Measurements from ENCODE around the gene ENKUR.

ENKUR gene

DNA sequence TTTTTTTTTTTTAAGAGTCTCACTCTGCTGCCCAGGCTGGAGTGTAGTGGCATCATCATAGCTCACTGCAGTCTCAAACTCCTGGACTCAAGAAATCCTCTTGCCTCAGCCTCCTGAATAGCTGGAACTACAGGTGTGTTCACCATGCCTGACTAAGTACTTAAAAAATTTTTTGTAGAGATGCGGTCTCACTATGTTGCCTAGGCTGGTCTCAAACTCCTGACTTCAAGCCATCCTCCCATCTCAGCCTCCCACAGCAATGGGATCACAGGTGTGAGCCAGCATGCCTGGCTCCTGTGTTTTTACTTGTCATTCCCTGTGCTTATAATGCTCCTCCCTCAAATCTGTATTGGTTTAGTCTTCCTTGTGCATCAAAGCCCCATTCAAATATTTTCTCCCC lies 47.2 kb upstream of the ENKUR start:
- Histone ChIP-seq H4K20me1 (ENCODE audit: insufficient read depth, low read length) (no peaks in the 10 kb centered on the region), H3K9ac (ENCODE audit: low read depth, low read length) (no peak overlapping the region), H2AFZ (ENCODE audit: low read depth, low read length) (no peak overlapping the region), H3K79me2 (ENCODE audit: insufficient read depth, low read length) (no peaks in the 10 kb centered on the region), H3K27ac (ENCODE audit: low read length) (no peak overlapping the region), H3K27me3 (ENCODE audit: insufficient read depth, low read length, poor library complexity) (no peaks in the 10 kb centered on the region), H3K4me2 (ENCODE audit: insufficient read depth, low read length) (no peak overlapping the region), H3K36me3 (ENCODE audit: insufficient read depth, low read length) (no peaks in the 10 kb centered on the region), H3K4me3 (ENCODE audit: low read depth in 1 of 2, low read length in 2 of 2) (no peak overlapping the region), H3K4me1 (ENCODE audit: insufficient read depth, low read length) (no peaks in the 10 kb centered on the region), H3K9me3 (ENCODE audit: insufficient read depth, low read length, severe bottlenecking) (no peaks in the 10 kb centered on the region)
- DNase-seq (no peak), ATAC-seq (ENCODE audit: insufficient read depth, low read depth) (no peak)
- TF ChIP-seq, protein P1, sequence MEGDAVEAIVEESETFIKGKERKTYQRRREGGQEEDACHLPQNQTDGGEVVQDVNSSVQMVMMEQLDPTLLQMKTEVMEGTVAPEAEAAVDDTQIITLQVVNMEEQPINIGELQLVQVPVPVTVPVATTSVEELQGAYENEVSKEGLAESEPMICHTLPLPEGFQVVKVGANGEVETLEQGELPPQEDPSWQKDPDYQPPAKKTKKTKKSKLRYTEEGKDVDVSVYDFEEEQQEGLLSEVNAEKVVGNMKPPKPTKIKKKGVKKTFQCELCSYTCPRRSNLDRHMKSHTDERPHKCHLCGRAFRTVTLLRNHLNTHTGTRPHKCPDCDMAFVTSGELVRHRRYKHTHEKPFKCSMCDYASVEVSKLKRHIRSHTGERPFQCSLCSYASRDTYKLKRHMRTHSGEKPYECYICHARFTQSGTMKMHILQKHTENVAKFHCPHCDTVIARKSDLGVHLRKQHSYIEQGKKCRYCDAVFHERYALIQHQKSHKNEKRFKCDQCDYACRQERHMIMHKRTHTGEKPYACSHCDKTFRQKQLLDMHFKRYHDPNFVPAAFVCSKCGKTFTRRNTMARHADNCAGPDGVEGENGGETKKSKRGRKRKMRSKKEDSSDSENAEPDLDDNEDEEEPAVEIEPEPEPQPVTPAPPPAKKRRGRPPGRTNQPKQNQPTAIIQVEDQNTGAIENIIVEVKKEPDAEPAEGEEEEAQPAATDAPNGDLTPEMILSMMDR (IDR thresholded peaks at IDR 0.05; ENCODE audit: borderline replicate concordance, extremely low read depth, low read length, poor library complexity, severe bottlenecking) = no peak

DNA sequence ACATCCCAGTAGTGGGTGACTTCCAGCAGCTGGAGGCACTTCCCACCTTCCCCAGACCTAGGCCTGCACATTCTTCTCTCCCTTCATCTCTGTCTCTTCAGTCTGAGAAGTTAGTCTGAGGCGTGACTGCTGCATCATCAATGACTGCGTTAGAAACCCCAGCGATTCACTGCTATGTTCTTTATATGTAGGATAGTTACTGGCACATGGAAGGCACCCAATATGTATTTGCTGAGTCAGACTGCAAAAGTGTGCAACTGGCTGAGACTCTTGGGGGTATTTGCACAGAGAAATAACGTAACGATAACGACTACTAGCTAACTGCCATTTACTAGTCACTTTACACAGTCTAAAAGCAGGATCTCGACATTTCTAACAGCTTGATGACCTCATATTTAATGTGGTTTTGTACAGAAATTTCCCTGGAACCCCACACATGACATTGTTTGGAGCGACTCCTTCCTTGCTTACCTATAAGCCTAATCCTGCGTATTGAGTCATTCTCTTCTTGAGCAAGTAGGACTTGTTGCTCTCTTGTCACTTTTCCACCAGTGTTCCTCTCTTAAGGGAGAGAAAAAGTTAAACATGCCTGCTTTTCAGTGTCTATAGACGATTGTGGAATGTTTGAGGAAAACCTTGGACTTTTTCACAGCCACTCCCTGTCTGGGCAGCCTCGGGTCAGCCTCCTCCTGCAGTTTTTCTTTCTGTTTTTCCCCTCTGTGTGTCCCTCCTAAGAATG lies 45.9 kb upstream of the ENKUR start:
- no peak overlapping the region for H2AFZ ChIP-seq (ENCODE audit: low read depth, low read length)
- no peak for ATAC-seq (ENCODE audit: insufficient read depth, low read depth)
- H4K20me1 ChIP-seq (ENCODE audit: insufficient read depth, low read length) = no peaks in the 10 kb centered on the region
- H3K9me3 ChIP-seq (ENCODE audit: insufficient read depth, low read length, severe bottlenecking) = no peaks in the 10 kb centered on the region
- TF ChIP-seq, protein P1 (IDR thresholded peaks at IDR 0.05; ENCODE audit: borderline replicate concordance, extremely low read depth, low read length, poor library complexity, severe bottlenecking) = no peak
- no peak for TF ChIP-seq EZH2 (IDR thresholded peaks at IDR 0.05; ENCODE audit: borderline replicate concordance, low read depth, low read length, severe bottlenecking)
- no peak overlapping the region for H3K9ac ChIP-seq (ENCODE audit: low read depth, low read length)
- no peak overlapping the region for H3K4me3 ChIP-seq (ENCODE audit: low read depth in 1 of 2, low read length in 2 of 2)
- no peak overlapping the region for H3K4me2 ChIP-seq (ENCODE audit: insufficient read depth, low read length)
- no peaks in the 10 kb centered on the region for H3K27me3 ChIP-seq (ENCODE audit: insufficient read depth, low read length, poor library complexity)
- H3K79me2 ChIP-seq (ENCODE audit: insufficient read depth, low read length) = no peaks in the 10 kb centered on the region
- no peak overlapping the region for H3K27ac ChIP-seq (ENCODE audit: low read length)
- H3K4me1 ChIP-seq (ENCODE audit: insufficient read depth, low read length) = no peaks in the 10 kb centered on the region
- DNase-seq = no peak
- no peaks in the 10 kb centered on the region for H3K36me3 ChIP-seq (ENCODE audit: insufficient read depth, low read length)

DNA sequence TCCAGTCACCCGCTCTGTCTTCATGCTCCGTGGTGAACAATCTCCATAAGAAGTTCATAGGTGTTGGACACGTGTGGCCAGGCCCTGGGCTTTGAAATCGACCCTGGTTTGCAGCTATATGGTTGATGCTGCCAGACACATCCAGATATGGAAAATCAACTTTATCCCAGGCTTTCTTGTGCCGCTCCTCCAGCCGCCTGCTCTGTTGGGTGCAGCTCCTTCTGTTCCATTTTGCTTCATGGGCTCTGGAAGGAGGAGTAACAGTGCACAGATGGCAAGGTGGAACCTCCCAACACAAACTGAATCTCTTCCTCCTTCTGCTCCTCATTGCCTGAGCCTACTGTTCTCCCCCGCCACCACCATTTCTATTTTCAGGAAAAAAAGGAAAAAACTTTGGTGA lies 45.2 kb upstream of the ENKUR start:
- Histone ChIP-seq H3K9me3 (ENCODE audit: insufficient read depth, low read length, severe bottlenecking) (no peaks in the 10 kb centered on the region), H2AFZ (ENCODE audit: low read depth, low read length) (no peak overlapping the region), H3K27me3 (ENCODE audit: insufficient read depth, low read length, poor library complexity) (no peaks in the 10 kb centered on the region), H3K4me1 (ENCODE audit: insufficient read depth, low read length) (no peaks in the 10 kb centered on the region), H3K4me2 (ENCODE audit: insufficient read depth, low read length) (no peak overlapping the region), H3K36me3 (ENCODE audit: insufficient read depth, low read length) (no peaks in the 10 kb centered on the region), H4K20me1 (ENCODE audit: insufficient read depth, low read length) (no peaks in the 10 kb centered on the region), H3K27ac (ENCODE audit: low read length) (no peak overlapping the region), H3K79me2 (ENCODE audit: insufficient read depth, low read length) (no peaks in the 10 kb centered on the region), H3K4me3 (ENCODE audit: low read depth in 1 of 2, low read length in 2 of 2) (no peak overlapping the region), H3K9ac (ENCODE audit: low read depth, low read length) (no peak overlapping the region)
- TF ChIP-seq, protein P1 (IDR thresholded peaks at IDR 0.05; ENCODE audit: borderline replicate concordance, extremely low read depth, low read length, poor library complexity, severe bottlenecking) = no peak
- TF ChIP-seq EZH2 (IDR thresholded peaks at IDR 0.05; ENCODE audit: borderline replicate concordance, low read depth, low read length, severe bottlenecking) = no peak
- DNase-seq (no peak), ATAC-seq (ENCODE audit: insufficient read depth, low read depth) (no peak)

Measured in DND-41 (cell line).